DOHH2 (cell line): ENCODE data around the gene RIN2.

Experiments
- EZH2phosphoT487 ChIP-seq: fragments of 200-600 bp; sonication (generic); IDR thresholded peaks from 2 replicates; pipeline ENCODE4 v1.6.1; 2017; ENCODE audit warnings: borderline replicate concordance, mild to moderate bottlenecking, antibody characterized with exemption, low read length, moderate library complexity, mixed read lengths
- TF ChIP-seq, protein P1 (sequence below): fragments of 200-600 bp; sonication (generic); IDR thresholded peaks from one replicate; pipeline ENCODE4 v1.5.1; 2014; ENCODE audit warnings: antibody characterized with exemption, mild to moderate bottlenecking, low read depth, low read length; ENCODE audit not compliant: poor library complexity, severe bottlenecking

DNA sequence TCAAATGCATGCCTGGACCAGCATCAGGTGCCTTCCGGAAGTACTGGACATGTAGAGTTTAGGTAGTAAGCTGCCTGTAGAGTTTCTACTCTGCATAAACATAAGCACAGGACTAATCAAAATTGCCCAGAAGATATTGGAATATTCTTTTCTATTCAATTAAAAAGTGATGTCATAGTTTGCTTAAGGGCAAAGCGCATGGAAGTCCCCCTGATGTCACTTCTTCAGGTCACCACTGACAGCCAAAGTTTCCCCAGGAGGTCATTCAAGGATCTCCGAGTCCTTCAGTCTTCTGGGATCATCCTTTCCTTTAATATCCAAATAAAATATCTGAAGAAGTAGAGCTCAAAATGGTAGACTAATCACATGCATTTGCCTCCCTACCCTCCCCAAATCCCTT, 17.5 kb upstream of the RIN2 start:
- TF ChIP-seq, protein P1, sequence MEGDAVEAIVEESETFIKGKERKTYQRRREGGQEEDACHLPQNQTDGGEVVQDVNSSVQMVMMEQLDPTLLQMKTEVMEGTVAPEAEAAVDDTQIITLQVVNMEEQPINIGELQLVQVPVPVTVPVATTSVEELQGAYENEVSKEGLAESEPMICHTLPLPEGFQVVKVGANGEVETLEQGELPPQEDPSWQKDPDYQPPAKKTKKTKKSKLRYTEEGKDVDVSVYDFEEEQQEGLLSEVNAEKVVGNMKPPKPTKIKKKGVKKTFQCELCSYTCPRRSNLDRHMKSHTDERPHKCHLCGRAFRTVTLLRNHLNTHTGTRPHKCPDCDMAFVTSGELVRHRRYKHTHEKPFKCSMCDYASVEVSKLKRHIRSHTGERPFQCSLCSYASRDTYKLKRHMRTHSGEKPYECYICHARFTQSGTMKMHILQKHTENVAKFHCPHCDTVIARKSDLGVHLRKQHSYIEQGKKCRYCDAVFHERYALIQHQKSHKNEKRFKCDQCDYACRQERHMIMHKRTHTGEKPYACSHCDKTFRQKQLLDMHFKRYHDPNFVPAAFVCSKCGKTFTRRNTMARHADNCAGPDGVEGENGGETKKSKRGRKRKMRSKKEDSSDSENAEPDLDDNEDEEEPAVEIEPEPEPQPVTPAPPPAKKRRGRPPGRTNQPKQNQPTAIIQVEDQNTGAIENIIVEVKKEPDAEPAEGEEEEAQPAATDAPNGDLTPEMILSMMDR: no peak
- TF ChIP-seq EZH2phosphoT487: no peak
